GM12873 (cell line): Measurements from ENCODE around the gene PFDN1.

ENCODE experiments used
- CTCF ChIP-seq: IDR thresholded peaks from 2 replicates; pipeline ENCODE4 v1.5.1; 2012; ENCODE audit warnings: low read depth, mild to moderate bottlenecking, moderate library complexity, low read length, control low read depth; ENCODE audit not compliant: insufficient read depth; ENCODE audit errors: missing control alignments

Gene PFDN1

GRCh38 chr5:140266471-140267200 lies 36.3 kb downstream of the PFDN1 start:
- TF ChIP-seq CTCF, result no peak

GRCh38 chr5:140265845-140266244 lies 37.1 kb downstream of the PFDN1 start:
- no peak for TF ChIP-seq CTCF

- no peak for TF ChIP-seq CTCF
Observed at GRCh38 chr5:140262839-140263238, 40.1 kb downstream of the PFDN1 start.

GRCh38 chr5:140262221-140262620 lies 40.7 kb downstream of the PFDN1 start:
- no peak for TF ChIP-seq CTCF

- no peak for TF ChIP-seq CTCF
Observed at GRCh38 chr5:140261403-140262171, 41.3 kb downstream of the PFDN1 start.

- no peak for TF ChIP-seq CTCF
Observed at GRCh38 chr5:140260089-140260656, 42.7 kb downstream of the PFDN1 start.

- no peak for TF ChIP-seq CTCF
Observed at GRCh38 chr5:140259500-140259899, 43.4 kb downstream of the PFDN1 start.
